HG03460 (cell line): ENCODE data around the gene GSX2.

Experiments
- ATAC-seq: cut with Tn5 transposase; IDR thresholded peaks from one replicate; pipeline ENCODE4 v1.9.1; 2021; ENCODE audit not compliant: unreplicated experiment

GSX2 gene

DNA sequence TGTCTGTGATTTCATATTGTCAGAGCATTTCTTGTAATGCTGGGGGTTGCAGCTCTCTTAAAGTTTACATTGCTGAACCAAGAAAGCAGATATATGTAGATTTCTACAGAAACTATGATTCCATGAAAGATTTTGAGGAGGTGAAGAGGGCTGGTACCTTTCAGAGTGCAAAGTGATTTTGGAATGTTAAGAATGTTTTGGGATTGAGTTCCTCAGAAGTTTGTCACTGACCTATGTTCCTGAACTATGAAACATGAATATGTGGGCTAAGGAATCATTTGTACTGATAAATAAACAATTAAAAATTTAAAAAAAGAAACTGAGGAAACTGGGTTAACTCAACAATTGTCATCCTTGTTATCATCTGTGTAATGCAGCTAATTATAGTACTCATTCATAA is 23.3 kb upstream of the GSX2 start:
- no peak for ATAC-seq

GRCh38 chr4:54077812-54078211 is 22.2 kb upstream of the GSX2 start:
- ATAC-seq, result no peak

DNA sequence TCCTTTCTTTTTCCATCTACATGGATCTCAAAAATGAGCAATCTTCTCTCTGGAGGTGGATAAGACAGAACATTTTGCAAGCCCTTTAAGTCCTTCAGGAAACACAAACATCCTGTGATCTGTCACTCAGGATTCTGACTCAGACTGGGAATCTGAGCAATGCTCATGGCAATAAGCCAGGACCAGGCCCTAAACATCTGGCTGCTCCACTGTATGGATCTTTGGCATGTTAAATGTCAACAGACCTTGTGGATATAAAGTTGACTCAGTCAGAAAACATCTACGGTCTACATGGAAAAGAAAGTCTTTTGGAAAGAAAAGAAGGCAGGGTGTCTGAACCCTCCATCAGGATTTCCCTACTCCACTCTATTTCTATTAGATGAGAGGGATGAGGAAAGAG is 17.8 kb upstream of the GSX2 start:
- ATAC-seq, result no peak

DNA sequence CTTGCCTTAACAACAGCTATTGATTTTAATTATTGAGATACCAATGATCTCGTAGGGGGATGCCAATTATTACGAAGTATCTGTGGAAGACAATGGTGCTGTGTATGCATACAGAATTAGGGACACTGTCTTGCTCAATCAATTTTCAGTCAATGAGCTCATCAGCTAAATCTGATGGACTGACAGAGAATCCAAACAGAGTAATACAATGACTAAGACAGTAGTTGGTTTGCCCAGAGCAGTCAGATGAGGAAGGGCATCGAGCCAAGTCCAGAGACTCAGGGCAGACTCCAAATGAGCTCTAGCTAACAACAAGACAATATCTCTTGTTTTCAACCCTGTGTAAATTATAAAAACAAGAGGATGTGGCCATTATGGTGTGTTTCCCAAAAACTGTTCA is 14.7 kb upstream of the GSX2 start:
- no peak for ATAC-seq

DNA sequence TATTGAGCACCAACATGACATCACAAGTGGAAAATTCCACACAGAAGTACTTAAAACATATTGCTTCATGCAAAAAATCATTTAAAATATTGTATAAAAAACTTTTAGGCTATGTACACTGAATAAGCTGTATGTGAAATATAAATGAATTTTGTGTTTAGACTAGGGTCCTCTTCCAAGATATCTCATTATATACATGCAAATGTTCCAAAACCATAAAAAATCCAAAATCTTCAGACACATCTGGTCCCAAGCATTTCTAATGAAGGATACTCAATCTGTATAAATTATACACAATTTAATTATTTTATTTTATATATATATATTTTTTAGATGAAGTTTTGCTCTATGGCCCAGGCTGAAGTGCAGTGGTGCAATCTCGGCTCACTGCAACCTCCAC is 10.1 kb upstream of the GSX2 start:
- no peak for ATAC-seq

- ATAC-seq, result no peak
Measured at GRCh38 chr4:54090404-54090803, 9.6 kb upstream of the GSX2 start.

- no peak for ATAC-seq
Measured at GRCh38 chr4:54090804-54091623, 8.9 kb upstream of the GSX2 start.

- peak; percentile 77 for ATAC-seq
Measured at GRCh38 chr4:54091637-54092404, 8.1 kb upstream of the GSX2 start.

DNA sequence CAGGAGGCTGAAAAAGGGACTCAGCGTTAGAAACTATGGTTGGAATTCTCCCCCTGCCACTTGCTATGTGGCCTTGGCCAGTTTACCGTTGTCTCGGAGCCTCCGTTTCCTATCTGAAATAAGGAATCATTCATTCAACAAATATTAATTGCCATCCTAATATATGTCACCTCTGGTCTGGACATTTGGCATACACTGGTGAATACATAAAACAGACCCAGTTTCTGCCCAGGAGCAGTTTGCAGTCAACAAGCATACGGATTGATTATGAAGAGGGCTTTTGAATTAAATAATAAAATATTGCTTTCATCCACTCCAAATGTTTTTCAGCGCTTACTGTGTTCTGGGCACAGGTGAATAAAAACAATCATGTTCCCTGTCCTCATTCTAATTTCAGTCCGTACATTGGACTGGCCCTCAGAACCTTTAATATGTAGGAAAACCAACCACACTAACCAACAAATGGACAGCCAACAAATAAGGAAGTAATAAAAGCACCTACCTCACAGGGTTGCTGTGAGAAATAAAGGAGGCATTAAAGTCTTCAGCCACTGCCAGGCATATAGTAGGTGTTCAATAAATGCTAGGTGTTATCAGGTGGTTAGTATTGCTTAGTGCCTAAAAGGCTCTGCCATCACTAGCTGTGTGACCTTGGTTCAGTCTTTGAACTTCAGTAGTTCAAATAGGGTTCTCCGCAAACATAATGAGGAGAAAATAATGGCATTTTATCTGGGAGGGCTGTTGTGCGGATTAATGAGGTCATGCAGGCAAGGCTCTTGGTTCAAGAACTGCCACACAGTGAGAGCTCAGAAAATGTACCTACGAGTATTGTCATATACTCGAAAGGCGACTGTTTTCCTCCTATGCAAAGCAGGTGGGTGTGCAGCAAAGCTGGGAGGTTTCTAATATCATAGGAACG is 7.3 kb upstream of the GSX2 start:
- ATAC-seq, result no peak

DNA sequence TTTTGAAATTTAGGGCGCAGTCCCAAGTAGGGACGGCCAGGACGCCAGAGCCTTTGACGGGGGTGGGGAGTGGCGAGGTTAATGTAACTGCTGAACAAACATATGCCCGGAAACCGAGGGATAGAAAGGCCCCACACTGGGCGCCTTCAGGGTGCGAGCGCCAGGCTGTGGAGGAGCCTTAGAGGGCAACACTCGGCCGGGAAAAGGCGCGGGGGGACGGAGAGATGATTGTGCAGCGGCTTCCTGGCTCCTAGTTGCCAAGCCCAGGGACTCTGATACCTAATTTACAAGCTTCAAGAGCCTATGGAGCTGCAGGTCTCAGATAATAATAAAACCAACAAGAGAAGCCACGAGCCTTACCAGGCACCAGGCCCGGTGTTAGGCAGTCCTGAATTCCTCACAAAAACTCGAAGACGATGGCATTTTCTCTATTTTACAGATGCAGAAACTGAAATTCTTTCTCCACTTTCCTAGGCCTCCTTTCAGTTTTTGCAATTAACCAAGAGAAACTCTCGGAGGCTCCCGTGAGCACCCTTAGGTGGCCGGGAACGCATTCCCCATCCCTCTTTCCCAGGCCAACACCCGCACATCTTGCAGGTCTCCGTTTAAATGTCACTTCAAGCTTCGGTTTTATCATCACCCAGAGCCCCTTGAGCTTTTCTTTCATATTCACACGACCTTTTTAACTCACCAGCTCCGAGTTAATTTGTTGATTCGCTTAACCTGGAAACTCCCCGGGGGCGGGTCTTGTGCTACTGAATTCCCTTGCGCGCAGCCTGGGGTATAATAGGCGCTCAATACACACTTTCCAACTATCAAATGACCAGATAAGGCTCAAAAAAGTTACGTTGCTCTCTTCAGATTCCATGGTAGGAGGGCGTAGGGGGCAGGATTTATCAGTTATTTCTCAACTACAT is 6.4 kb upstream of the GSX2 start:
- no peak for ATAC-seq

DNA sequence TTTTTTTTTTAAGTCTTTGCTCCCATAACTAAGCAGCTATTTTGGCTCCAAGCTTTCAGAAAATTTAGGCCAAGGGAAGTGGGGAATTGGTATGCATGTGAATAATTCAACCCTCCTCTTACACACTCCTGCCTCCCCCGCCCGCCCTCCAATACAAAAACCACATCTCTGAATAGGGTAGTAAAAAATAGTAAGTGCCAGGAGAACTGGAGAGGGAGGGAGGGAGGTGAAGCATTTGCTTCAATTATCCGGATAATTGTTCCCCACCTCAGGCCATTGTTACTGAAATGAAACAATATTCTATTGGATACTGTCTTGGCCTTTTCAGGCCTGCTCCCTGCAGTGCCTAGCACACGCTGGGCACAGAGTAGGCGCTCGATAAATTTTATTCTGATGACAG is 5.5 kb upstream of the GSX2 start:
- ATAC-seq, result no peak

DNA sequence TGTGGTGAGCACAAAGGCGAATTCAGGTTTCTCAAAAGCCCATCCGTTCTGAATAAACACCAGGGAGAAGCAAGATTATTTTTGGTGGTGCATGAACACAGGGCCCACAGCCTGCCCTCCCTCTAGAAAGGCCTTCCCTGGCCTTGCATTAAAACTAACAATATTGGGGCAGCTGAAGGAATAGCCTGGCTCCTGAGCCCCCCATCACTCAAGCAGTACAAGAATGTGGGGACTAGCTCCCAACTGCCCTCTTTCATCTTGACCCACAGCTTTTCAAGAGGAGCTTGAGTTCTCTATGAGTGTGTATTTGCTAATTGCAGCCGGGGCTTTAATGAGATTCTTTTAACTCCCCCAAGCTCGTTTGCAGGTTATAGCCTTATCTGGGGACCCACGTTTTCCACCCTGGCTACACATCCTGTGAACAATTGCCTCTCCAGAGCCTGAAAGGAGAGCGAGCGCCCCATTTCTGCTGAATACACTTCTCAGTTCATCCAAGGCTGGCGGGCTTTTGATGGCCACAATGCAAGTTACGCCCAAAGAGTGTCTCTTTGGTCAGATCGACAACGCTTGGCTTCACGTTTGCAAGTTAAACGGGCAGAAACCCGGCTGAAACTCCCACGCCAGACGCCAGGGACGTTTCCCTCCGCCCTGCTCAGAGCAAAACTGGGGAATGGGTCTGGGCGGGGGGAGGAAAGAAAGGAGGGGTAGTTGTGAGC is 4.7 kb upstream of the GSX2 start:
- ATAC-seq, result no peak

DNA sequence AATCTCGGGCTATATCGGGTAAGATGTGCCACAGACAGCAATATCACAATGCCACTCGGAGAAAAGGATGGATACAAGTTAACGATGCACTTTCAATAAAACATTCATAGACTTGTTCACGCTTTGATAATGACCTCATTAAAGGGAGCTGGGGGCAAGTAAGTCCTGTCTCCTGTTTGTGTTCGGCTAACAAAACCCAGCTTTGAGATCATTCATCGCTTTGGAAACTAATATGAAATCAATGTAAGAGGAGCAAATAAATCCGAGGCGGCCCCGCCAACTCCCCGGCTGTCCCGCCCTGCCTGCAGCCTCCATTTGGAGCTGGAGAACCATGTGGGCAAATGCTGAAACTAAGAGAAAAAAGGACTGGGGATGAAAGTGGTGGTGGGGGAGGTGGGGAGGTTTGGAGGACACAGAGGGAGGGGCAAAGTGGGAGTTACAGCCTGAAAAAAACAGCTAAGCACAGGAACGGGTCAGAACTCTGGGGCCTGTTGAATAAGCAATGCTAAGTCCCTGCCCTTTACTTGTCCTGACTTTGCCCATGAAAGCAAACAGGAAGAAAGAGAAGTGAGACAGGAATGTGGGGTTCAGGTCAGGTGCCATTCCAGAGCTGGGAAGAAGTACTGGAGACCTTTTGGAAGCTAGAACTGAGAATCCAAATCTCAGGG is 3.5 kb upstream of the GSX2 start:
- no peak for ATAC-seq

DNA sequence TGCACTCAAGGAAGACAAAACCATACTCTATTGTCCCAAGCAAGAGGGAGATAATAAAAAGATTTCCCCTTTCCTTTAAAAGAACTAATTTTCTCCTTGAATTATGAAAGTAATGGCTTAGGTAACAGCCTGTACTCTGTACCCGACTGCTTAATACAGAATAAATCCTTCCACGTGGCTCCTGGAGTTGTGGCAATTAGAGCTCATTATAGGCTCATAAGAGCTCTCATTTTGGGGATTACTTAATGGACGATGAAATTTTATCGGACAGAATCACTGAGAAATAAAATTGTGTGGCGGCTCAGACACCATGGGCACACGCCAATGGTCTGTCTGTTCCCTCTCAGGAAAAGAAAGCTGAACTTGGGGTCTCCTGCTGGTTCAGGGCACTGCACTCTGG is 2.8 kb upstream of the GSX2 start:
- no peak for ATAC-seq

GRCh38 chr4:54098375-54098774 is 1.6 kb upstream of the GSX2 start:
- no peak for ATAC-seq

GRCh38 chr4:54099287-54099747 is 646 bp upstream of the GSX2 start:
- ATAC-seq, result no peak

GRCh38 chr4:54100595-54101189 is 729 bp downstream of the GSX2 start:
- no peak for ATAC-seq

- no peak for ATAC-seq
Measured at GRCh38 chr4:54101190-54102041, 1.5 kb downstream of the GSX2 start.
